GM18858 (cell line): ENCODE data around the gene SPECC1L.
"Not testable (repeated sequence)": the region's sequence is repeated elsewhere in the genome, so short reads cannot be mapped to it uniquely, and the experiment has no call there.

Experiments used
- ATAC-seq: cut with Tn5 transposase; IDR thresholded peaks from one replicate; pipeline ENCODE4 v1.9.1; 2021; ENCODE audit not compliant: unreplicated experiment

Gene SPECC1L

DNA sequence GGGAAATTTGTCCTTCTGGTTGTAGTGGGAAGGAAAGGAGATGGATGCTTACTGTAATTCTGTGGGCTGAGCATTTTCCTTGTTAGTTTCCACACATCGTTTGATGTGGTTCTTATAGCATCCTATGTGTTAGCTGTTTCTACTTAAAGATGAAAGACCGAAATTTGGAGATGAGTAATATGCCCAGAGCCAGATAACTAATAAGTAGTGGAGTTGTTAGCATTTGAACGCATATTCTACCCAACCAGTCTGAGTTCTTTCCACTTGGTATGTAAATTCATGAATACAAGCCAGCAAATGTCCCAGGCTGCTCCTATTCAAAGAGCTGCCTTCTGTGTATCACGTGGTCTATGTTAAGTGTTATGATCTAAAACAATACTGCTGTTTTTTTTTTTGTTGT is 14.6 kb downstream of the SPECC1L start:
- ATAC-seq, result no peak

DNA sequence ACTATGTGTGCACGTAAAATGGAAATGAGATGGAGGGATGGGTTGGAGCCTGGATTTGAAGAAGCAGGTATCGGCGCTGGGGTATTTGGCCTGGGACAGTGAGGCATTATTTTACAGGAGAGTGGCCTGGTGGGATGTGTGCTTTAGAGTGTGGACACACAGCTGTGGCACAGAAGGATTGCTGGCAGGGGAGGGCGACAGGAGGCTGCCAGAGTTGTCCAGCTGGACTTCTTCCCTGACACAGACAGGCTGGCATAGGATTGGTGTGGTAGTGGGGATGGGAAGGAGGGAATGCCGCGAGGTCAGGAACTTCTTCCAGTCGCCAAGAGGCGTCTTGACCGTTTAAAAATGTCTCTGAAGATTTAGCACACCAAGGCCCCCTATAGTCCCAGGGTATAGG is 16.6 kb downstream of the SPECC1L start:
- ATAC-seq, result not testable (repeated sequence)

DNA sequence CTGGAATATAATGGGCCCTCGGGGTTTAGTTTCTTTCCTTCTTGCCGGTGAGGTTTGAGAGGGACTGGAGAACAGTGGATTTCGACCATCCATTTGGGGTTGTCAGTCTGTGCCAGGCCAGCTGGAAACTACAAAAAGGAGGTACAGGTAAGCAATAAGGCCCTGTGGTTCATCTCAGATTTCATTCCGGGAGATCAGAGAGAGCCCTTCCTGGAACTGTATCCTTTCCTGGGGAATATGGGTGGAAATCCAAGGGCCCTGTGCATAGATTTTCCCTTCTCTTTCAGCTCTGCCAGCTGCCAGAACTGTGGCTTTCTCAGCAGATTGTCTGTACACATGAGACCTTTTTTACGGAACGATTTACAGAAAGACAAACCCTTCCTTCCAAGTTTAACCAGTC is 17.2 kb downstream of the SPECC1L start:
- not testable (repeated sequence) for ATAC-seq

DNA sequence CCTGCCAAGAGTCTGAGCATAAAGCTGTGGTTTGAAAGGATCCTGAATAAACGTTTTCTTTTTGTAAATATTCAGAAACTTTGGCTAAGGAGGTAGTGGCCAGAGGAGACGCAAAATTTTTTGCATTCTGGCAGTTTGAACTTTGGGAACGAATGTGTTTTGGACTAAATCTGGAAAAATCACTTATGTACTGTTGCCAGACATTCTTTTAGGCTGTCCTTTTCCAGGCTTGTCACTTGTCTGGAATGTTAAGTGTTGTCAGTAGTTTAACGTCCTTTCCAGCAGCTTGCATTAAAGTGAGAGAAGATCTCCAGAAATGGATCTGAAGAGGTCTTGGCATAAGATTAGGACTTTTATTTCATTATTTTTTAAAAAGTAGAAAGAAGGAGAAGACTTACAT is 18.5 kb downstream of the SPECC1L start:
- ATAC-seq, result no peak

DNA sequence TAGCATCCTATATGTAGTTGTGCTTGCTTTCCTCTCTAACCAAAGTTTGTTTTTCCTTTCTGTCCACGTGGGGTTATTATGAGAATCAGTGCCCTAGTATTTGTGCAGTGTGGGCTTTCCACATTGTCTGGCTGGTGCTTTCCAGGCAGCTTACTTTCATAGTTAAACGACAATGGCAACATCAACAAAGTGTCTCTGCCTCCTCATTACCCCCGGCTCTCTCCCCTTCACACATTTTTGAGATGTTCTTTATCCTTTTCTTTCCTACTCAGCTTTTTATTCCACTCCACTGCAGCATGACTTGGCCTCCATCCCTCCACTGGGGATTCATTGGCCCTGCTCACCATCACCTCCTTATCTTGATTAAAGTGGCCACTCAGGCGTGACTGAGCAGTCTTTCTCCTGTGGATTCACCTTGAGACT is 19.1 kb downstream of the SPECC1L start:
- ATAC-seq, result no peak

DNA sequence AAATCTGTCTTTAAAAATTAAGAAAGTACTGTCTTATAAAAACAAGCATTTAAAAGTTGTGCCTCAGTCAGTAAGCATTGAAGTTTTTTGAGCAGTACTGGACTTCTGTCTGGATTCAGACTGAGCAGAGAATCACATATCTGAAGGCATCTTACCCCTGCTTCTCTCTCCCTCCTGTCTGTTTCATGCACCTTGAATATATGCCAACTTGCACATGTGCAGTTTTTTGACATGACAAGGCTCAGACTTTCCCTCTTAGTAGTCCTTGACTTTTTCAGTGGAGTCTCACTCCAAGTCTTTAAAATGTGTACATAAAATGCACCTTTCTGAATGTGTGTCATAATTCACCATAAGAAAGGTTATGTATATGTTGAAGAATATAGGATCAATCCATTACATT is 19.8 kb downstream of the SPECC1L start:
- ATAC-seq, result no peak

DNA sequence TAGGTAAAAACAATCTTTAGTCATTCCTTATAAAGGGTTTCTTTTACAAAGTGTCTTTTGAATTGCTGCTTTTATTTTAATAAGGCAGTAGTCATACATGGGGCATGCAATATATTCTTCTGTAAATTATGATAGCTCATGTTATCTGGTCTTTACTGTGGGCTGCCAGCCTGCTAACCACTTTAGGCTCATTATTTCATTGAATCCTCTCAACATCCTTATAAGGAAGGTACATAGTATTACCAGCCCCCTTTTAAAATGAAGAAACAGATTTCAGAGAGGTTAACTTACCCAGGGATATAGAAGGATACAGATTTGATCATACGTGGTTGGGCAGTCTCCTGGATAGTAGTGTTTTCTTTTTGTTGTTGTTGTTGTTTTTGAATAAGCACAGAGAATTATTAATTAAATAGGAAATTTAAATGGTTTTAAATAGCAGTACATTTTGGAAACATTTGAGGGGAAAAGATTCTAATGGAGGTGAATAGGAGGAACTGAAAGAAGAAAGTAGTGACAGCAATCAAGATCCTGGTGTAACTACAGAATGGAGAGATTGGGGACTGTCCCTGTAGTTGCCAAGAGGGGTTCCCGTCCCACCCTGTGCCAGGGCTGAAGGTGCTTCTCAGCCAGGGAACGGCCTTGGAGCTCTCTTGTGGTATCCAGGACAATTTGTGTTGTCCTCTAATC is 21.0 kb downstream of the SPECC1L start:
- ATAC-seq, result no peak

DNA sequence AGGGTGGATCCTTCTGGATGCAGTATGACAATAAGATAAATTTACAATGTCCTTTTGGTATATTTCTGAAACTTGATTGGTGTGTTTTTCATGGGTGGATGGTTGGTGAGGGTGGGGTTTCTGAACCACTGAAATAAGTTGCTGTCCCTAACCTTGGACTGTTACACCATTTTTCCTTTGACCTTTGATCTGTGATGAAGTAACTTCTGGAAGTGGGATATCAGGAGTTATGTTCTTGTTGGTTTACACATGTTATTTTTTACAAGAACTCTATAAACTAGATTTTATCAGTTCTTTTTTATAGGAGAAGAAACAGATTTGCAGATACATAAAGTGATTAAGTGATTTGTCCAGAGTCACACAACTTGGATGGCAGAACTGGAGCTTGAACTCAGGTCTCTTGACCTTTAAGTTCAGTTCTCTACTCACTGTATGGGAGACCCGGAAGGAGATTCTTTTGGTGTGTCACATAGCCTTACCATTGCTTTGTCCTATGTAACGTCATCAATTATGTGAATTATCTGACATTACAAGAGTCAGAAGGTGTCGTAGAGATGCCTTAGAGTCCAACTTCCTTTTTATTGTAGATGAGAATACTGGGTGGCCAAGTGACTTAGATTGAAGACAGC is 21.7 kb downstream of the SPECC1L start:
- not testable (repeated sequence) for ATAC-seq

DNA sequence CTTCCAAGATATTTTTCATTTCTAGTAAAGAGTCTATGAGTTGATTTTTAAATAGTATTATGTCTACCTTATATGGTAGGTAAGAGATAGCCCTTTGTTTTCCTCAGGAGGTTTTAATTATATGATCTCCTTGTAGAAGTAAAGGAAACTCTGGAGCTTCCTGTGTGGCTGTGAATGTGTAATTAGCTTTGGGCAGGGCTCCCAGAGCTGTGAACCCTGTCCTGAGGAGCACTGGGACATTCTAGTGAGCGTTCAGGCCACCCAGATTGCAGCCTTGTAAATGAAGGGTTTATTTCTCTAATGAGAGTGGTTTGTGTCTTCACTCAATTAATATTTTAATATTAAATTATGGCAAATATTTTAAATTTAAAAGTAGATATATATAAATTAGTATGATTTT is 24.3 kb downstream of the SPECC1L start:
- not testable (repeated sequence) for ATAC-seq

DNA sequence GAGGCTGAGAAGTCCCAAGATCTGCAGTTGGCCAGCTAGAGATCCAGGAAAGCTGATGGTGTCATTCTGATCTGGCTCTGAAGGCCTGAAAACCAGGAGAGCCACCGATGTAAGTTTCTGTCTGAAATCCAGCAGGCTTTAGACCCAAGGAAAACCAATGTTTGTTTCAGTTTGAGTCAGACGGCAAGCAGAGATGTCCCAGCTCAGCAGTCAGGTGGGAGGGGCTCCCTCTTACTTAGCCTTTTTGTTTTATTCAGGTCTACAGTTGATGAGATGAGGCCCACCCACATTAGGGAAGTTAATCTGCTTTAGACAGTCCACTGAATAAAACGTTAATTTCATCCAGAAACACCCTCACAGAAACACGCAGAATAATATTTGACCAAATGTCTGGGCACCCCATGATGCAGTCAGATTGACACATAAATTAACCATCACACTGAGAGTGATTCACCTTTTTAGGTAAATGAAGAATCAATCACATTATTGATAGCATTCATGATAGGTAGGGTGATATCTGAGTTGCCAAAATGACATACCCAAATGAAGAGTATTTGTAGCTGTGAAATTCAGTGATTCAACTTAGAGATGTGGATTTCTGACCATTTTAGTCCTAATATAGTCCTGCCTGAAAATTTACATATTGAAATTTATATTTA is 28.0 kb downstream of the SPECC1L start:
- not testable (repeated sequence) for ATAC-seq

DNA sequence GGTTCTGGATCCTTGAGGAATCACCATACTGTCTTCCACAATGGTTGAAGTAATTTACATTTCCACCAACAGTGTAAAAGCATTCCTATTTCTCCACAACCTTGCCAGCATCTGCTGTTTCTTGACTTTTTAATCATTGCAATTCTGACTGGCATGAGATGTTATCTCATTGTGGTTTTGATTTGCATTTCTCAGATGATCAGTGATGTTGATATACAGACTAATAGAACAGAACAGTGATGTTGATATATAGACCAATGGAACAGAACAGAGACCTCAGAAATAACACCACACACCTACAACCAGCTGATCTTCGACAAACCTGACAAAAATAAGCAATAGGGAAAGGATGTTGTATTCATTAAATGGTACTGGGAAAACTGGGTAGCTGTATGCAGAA is 29.9 kb downstream of the SPECC1L start:
- not testable (repeated sequence) for ATAC-seq

DNA sequence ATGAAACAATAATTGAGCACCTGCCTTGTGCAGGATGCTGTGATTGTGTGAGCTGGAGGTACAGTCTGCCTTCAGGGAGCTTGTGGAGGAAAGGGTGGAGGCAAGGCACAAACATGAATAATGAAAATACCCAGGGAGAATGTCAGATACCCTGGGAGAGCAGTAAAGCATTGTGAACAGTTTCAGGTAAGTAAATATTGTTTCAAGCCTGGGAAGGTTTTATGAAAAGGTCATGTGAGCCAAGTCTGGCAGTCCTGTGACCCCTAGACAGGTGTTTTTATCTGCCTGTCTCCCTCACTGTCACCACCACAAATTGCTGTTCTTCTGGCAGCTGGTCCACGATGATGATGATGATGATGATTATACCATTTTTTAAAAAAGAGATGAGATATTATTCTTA is 32.0 kb downstream of the SPECC1L start:
- ATAC-seq, result no peak

DNA sequence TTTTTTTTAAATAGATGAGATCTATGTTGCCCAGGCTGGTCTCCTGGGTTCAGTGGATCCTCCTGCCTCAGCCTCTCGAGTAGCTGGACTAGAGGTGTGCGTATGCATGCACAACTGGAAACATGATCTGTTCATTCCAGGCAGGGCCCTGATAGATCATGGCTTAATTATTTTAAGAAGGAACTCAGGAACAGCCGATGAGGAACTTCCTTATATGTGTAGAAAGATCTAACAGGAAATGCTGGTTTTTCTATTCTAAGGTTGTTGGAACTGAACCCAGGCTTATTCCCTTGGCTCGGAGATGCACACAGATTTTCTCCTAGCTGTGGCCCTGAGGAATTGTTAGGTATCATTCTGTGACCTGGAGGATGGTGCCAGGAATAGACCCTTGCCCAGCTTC is 32.4 kb downstream of the SPECC1L start:
- no peak for ATAC-seq

DNA sequence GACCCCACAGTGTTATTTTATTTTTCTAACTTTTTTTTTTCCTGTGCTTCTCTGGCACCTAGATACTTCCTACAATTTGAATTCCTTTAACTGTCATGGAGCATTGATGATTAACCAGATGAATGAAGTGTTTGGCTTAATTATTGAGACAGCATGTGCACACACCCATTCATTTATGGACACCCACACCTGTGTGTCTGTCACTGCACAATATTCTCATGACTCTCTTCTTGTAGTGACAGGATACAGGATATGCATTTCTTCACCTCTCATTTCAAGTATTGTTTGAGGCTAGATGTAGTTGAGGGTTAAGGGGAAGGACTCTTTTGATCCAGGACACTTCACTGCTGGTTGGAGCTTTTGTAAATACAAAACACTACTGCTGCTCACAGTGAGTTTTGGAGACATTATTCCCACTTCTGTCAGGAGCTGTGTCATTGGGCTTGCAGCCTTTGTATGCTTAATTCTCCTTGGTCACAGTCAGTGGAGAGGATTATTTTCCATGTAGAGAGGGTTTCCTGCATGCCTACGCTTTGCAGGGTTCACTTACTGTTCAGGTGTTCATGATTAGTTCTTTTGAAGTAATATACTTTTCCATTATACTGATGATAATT is 33.5 kb downstream of the SPECC1L start:
- ATAC-seq, result no peak

DNA sequence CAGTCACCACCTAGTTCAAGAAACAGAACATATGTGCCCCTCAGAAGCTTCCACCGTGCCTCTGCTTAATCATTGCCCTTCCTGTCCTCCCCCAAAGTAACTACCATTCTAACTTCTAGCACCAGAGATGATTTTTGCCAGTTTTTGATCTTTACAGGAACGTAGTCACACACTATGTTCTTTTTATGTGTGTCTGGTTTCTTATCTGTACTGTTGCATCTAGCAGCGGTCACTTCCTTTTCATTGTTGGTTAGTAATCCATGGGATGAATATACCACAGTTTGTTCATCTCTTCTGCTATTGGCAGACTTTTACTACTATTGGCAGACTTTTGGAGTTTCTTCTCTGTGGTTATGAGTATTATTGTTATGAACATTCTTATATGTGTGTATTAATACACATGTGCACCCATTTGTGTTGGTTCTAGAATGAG is 34.6 kb downstream of the SPECC1L start:
- ATAC-seq, result no peak

DNA sequence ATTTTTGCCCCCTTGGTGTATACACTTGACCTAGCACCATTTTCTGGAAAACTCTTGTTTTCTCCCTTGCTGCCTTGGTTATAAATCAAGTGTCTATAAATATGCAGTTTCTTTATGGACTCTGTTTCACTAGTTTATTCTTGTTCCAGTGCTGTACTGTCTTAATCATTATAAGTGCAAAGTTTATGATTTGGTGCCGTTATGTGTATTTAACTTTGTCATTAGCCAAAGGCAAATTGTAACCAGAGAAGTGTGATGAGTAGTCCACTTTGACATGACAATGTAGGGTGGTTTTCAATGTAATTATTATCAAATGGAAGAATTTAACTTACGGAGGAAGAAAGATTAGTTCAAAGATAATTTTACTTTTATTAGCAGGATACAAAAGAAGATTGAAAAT is 40.3 kb downstream of the SPECC1L start:
- no peak for ATAC-seq

DNA sequence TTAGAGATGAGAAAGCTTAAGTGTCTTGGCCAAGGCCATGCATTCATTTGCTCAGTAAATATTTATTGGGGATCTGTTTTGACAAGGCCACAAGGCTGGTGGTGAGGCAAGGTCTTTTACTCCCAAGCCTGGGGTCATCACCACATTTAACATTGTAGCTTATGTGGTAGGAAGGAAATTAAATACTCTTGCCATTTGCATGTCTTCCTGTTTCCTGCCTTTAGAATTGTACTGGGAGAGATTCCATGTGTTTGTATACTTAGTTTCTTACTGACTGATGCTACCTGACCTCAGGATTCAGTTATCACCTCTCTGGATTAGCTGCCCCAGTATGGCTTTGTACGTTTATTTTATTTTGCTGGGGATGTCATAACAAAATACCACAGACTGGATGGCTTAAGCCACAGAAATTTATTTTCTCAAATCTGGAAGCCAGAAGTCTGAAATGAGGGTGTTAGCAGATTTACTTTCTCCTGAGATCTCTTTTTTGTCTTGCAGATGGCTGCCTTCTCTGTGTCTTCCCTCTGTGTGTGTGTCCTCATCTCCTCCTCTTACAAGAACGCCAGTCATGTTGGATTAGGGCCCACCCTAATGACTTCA is 44.8 kb downstream of the SPECC1L start:
- no peak for ATAC-seq

DNA sequence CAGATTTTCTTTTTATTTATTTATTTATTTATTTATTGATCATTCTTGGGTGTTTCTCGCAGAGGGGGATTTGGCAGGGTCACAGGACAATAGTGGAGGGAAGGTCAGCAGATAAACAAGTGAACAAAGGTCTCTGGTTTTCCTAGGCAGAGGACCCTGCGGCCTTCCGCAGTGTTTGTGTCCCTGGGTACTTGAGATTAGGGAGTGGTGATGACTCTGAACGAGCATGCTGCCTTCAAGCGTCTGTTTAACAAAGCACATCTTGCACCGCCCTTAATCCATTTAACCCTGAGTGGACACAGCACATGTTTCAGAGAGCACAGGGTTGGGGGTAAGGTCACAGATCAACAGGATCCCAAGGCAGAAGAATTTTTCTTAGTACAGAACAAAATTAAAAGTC is 45.6 kb downstream of the SPECC1L start:
- not testable (repeated sequence) for ATAC-seq

DNA sequence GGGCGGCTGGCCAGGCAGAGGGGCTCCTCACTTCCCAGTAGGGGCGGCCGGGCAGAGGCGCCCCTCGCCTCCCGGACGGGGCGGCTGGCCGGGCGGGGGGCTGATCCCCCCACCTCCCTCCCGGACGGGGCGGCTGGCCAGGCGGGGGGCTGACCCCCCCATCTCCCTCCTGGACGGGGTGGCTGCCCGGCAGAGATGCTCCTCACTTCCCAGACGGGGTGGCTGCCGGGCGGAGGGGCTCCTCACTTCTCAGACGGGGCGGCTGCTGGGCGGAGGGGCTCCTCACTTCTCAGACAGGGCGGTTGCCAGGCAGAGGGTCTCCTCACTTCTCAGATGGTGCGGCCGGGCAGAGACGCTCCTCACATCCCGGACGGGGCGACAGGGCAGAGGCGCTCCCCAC is 46.9 kb downstream of the SPECC1L start:
- not testable (repeated sequence) for ATAC-seq

DNA sequence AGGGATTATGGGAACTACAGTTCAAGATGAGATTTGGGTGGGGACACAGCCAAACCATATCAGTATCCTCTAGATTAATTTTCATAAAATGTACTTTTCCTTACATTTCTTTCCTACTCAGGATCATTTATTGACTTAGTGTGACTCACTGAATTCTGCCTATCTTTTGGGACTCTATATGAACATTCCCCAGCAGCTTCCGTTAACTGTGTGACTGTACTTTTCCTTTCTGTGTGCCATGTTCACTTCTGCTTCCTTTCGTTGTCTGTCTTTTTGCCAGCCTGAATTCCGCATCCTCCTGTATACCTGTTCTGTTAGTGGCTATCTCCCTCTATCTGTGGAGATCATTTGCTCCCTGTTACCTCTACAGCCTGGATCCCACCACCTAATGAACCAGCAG is 48.8 kb downstream of the SPECC1L start:
- ATAC-seq, result no peak

DNA sequence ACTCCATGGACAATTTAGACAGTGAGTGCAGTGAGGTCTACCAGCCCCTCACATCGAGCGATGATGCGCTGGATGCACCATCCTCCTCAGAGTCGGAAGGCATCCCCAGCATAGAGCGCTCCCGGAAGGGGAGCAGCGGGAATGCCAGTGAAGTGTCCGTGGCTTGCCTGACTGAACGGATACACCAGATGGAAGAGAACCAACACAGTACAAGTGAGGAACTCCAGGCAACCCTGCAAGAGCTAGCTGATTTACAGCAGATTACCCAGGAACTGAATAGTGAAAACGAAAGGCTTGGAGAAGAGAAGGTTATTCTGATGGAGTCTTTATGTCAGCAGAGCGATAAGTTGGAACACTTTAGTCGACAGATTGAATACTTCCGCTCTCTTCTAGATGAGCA is 51.4 kb downstream of the SPECC1L start:
- no peak for ATAC-seq
